MM.1S (cell line): ENCODE data around the gene SPATA13.

Experiments
- DNase-seq: peaks from one replicate; pipeline ENCODE4 v3.0.0-alpha.2; 2015
- H2AFZ ChIP-seq: fragments of 300-600 bp; sonication (generic); 2 replicates; pipeline ENCODE4 v1.6.0; 2016; ENCODE audit warnings: antibody characterized with exemption, low read length
- H3F3A ChIP-seq: fragments of 300-600 bp; sonication (generic); 2 replicates; pipeline ENCODE4 v1.6.1; 2016; ENCODE audit warnings: mild to moderate bottlenecking, antibody characterized with exemption, low read length, moderate library complexity, mixed read lengths; ENCODE audit not compliant: insufficient read depth
- H3K27ac ChIP-seq: fragments of 300-600 bp; sonication (generic); 2 replicates; pipeline ENCODE4 v1.5.1; 2016; ENCODE audit warnings: mild to moderate bottlenecking, low read length
- H3K27me3 ChIP-seq: fragments of 300-600 bp; sonication (generic); replicated peaks from 2 replicates; pipeline ENCODE4 v1.6.0; 2016; ENCODE audit warnings: low read length; ENCODE audit not compliant: insufficient read depth
- H3K36me3 ChIP-seq: fragments of 300-600 bp; sonication (generic); replicated peaks from 2 replicates; pipeline ENCODE4 v1.6.1; 2016; ENCODE audit warnings: mild to moderate bottlenecking, low read length, mixed read lengths; ENCODE audit not compliant: insufficient read depth
- H3K4me1 ChIP-seq: fragments of 300-600 bp; sonication (generic); 2 replicates; pipeline ENCODE4 v1.6.1; 2016; ENCODE audit warnings: low read length, mixed read lengths
- H3K4me2 ChIP-seq: fragments of 300-600 bp; sonication (generic); 2 replicates; pipeline ENCODE4 v1.6.0; 2016; ENCODE audit warnings: low read depth, low read length
- H3K4me3 ChIP-seq: fragments of 300-600 bp; sonication (generic); 2 replicates; pipeline ENCODE4 v1.5.1; 2016; ENCODE audit warnings: low read length, mixed read lengths
- H3K79me2 ChIP-seq: fragments of 300-600 bp; sonication (generic); 2 replicates; pipeline ENCODE4 v1.6.1; 2016; ENCODE audit warnings: mixed run types, low read length, mixed read lengths
- H3K9ac ChIP-seq: fragments of 300-600 bp; sonication (generic); 2 replicates; pipeline ENCODE4 v1.6.1; 2016; ENCODE audit warnings: low read length, mixed read lengths
- H3K9me2 ChIP-seq: fragments of 300-600 bp; sonication (generic); replicated peaks from 2 replicates; pipeline ENCODE4 v1.6.1; 2016; ENCODE audit warnings: mild to moderate bottlenecking, low read length, mixed read lengths; ENCODE audit not compliant: insufficient read depth
- H3K9me3 ChIP-seq: fragments of 300-600 bp; sonication (generic); replicated peaks from 2 replicates; pipeline ENCODE4 v1.6.1; 2016; ENCODE audit warnings: mild to moderate bottlenecking, low read length, mixed read lengths; ENCODE audit not compliant: insufficient read depth
- H4K20me1 ChIP-seq: fragments of 300-600 bp; sonication (generic); 2 replicates; pipeline ENCODE4 v1.6.1; 2016; ENCODE audit warnings: mild to moderate bottlenecking, low read length, moderate library complexity, mixed read lengths; ENCODE audit not compliant: insufficient read depth
- EZH2 ChIP-seq: fragments of 300-600 bp; sonication (generic); optimal IDR thresholded peaks from 2 replicates; pipeline ENCODE3; 2017; ENCODE audit warnings: low read depth, mild to moderate bottlenecking, antibody characterized with exemption, low read length, mixed read lengths
- EZH2phosphoT487 ChIP-seq: fragments of 300-600 bp; sonication (generic); IDR thresholded peaks from 2 replicates; pipeline ENCODE4 v1.6.1; 2018; ENCODE audit warnings: antibody characterized with exemption, low read length
- TF ChIP-seq, protein P1 (sequence below): fragments of 300-600 bp; sonication (generic); IDR thresholded peaks from 2 replicates; pipeline ENCODE4 v1.5.1; 2016; ENCODE audit warnings: antibody characterized with exemption, low read length, mixed read lengths

The SPATA13 gene

GRCh38 chr13:24168979-24169378 lies 8.5 kb downstream of the SPATA13 start:
- Histone ChIP-seq H3K9ac (no peak overlapping the region), H3K4me3 (no peak overlapping the region), H3K9me2 (no peaks in the 10 kb centered on the region), H3K27ac (no peak overlapping the region), H2AFZ (no peak overlapping the region), H3F3A (no peaks in the 10 kb centered on the region), H4K20me1 (no peaks in the 10 kb centered on the region), H3K9me3 (no peaks in the 10 kb centered on the region), H3K4me2 (no peak overlapping the region), H3K4me1 (no peaks in the 10 kb centered on the region), H3K27me3 (no peaks in the 10 kb centered on the region), H3K79me2 (no peaks in the 10 kb centered on the region), H3K36me3 (no peaks in the 10 kb centered on the region)
- no peak for DNase-seq
- TF ChIP-seq EZH2phosphoT487, result no peak
- TF ChIP-seq EZH2, result no peak
- TF ChIP-seq, protein P1, sequence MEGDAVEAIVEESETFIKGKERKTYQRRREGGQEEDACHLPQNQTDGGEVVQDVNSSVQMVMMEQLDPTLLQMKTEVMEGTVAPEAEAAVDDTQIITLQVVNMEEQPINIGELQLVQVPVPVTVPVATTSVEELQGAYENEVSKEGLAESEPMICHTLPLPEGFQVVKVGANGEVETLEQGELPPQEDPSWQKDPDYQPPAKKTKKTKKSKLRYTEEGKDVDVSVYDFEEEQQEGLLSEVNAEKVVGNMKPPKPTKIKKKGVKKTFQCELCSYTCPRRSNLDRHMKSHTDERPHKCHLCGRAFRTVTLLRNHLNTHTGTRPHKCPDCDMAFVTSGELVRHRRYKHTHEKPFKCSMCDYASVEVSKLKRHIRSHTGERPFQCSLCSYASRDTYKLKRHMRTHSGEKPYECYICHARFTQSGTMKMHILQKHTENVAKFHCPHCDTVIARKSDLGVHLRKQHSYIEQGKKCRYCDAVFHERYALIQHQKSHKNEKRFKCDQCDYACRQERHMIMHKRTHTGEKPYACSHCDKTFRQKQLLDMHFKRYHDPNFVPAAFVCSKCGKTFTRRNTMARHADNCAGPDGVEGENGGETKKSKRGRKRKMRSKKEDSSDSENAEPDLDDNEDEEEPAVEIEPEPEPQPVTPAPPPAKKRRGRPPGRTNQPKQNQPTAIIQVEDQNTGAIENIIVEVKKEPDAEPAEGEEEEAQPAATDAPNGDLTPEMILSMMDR, result no peak

- H3K4me3 ChIP-seq, result no peak overlapping the region
- TF ChIP-seq, protein P1, result no peak
- no peak for TF ChIP-seq EZH2phosphoT487
- no peak for TF ChIP-seq EZH2
- no peaks in the 10 kb centered on the region for H3K79me2 ChIP-seq
- no peaks in the 10 kb centered on the region for H3K4me1 ChIP-seq
- H3K27ac ChIP-seq, result no peak overlapping the region
- H3F3A ChIP-seq, result no peaks in the 10 kb centered on the region
- no peaks in the 10 kb centered on the region for H4K20me1 ChIP-seq
- no peaks in the 10 kb centered on the region for H3K9me2 ChIP-seq
- H3K9me3 ChIP-seq, result no peaks in the 10 kb centered on the region
- no peak overlapping the region for H2AFZ ChIP-seq
- no peak for DNase-seq
- H3K36me3 ChIP-seq, result no peaks in the 10 kb centered on the region
- H3K27me3 ChIP-seq, result no peaks in the 10 kb centered on the region
- no peak overlapping the region for H3K4me2 ChIP-seq
- no peak overlapping the region for H3K9ac ChIP-seq
Measured at GRCh38 chr13:24172071-24172470, 11.6 kb downstream of the SPATA13 start.

DNA sequence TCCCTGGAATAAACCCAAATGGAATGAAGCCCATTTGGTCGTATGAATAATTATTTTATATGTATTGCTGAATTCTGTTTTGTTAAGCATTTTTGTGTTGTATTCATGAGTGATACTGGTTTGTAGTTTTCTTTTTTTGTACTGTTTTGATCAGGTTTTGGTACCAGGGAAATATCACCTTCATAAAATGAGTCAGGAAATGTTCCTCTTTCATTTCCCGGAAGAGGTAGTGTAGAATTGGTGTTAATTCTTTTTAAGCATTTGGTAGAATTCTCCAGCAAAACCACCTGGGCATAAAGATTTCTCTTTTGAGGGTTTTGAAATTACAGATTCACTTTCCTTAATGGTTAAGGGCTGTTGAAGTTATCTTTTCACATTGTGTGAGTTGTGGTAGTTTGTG lies 13.3 kb downstream of the SPATA13 start:
- Histone ChIP-seq H3K27me3 (no peaks in the 10 kb centered on the region), H3K4me1 (no peaks in the 10 kb centered on the region), H2AFZ (no peak overlapping the region), H3K27ac (no peak overlapping the region), H3F3A (no peaks in the 10 kb centered on the region), H3K9me3 (no peaks in the 10 kb centered on the region), H4K20me1 (no peaks in the 10 kb centered on the region), H3K4me3 (no peak overlapping the region), H3K36me3 (no peaks in the 10 kb centered on the region), H3K79me2 (no peaks in the 10 kb centered on the region), H3K9me2 (no peaks in the 10 kb centered on the region), H3K4me2 (no peak overlapping the region), H3K9ac (no peak overlapping the region)
- no peak for DNase-seq
- TF ChIP-seq, protein P1, result no peak
- TF ChIP-seq EZH2phosphoT487 (no peak), EZH2 (no peak)
